ENCODE results near the gene TTC7B.

Gene TTC7B

DNA sequence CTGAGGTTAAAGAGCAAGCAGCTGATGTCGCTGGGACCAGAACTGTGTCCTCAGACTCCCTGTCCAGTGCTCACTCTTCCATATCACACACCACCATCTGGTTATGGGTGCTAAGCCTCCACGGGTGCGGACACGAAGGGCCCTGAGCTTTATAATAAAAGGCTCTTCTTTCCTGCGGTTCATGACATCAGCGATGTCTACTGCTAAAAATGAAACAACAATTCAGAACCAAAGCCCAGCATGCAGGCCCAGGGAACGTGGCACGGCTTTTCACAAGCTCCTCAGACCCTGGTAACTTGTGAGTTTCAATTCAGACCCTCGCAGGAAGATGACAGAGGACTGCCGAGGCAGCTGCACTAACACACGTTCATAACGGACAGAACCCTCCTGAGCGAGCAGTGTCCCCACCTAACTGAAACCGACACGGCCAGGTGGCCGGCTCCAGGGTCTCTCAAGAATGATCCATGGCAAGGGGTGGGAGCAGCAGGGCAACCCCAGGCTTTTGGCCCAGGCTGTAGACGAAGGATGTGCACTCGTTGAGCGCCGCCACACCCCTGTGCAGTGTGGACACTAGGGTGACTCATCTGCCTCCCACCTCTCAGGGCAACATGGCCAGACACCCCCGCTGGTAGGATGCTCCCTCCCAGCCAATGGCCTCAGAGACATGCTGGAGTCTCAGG, 239.1 kb downstream of the TTC7B start:
- no peak overlapping the region for H3K4me3 ChIP-seq (ENCODE audit: low read depth in 1 of 2, low read length in 2 of 2)
- H3K79me2 ChIP-seq (ENCODE audit: insufficient read depth, low read length), result no peaks in the 10 kb centered on the region
- H2AFZ ChIP-seq (ENCODE audit: low read depth, low read length), result no peak overlapping the region
- H3K9ac ChIP-seq (ENCODE audit: low read depth, low read length), result no peak overlapping the region
- DNase-seq, result no peak
- no peak for ATAC-seq (ENCODE audit: insufficient read depth, low read depth)
- TF ChIP-seq EZH2 (IDR thresholded peaks at IDR 0.05; ENCODE audit: borderline replicate concordance, low read depth, low read length, severe bottlenecking), result no peak
- TF ChIP-seq, protein P1, sequence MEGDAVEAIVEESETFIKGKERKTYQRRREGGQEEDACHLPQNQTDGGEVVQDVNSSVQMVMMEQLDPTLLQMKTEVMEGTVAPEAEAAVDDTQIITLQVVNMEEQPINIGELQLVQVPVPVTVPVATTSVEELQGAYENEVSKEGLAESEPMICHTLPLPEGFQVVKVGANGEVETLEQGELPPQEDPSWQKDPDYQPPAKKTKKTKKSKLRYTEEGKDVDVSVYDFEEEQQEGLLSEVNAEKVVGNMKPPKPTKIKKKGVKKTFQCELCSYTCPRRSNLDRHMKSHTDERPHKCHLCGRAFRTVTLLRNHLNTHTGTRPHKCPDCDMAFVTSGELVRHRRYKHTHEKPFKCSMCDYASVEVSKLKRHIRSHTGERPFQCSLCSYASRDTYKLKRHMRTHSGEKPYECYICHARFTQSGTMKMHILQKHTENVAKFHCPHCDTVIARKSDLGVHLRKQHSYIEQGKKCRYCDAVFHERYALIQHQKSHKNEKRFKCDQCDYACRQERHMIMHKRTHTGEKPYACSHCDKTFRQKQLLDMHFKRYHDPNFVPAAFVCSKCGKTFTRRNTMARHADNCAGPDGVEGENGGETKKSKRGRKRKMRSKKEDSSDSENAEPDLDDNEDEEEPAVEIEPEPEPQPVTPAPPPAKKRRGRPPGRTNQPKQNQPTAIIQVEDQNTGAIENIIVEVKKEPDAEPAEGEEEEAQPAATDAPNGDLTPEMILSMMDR (IDR thresholded peaks at IDR 0.05; ENCODE audit: borderline replicate concordance, extremely low read depth, low read length, poor library complexity, severe bottlenecking), result no peak
- H3K4me1 ChIP-seq (ENCODE audit: insufficient read depth, low read length), result no peaks in the 10 kb centered on the region
- H4K20me1 ChIP-seq (ENCODE audit: insufficient read depth, low read length), result no peaks in the 10 kb centered on the region; the same call in 1 of the 2 replicates
- no peaks in the 10 kb centered on the region for H3K9me3 ChIP-seq (ENCODE audit: insufficient read depth, low read length, severe bottlenecking)
- H3K36me3 ChIP-seq (ENCODE audit: insufficient read depth, low read length), result no peaks in the 10 kb centered on the region
- H3K27ac ChIP-seq (ENCODE audit: low read length), result no peak overlapping the region
- H3K4me2 ChIP-seq (ENCODE audit: insufficient read depth, low read length), result no peak overlapping the region
- no peaks in the 10 kb centered on the region for H3K27me3 ChIP-seq (ENCODE audit: insufficient read depth, low read length, poor library complexity)

DNA sequence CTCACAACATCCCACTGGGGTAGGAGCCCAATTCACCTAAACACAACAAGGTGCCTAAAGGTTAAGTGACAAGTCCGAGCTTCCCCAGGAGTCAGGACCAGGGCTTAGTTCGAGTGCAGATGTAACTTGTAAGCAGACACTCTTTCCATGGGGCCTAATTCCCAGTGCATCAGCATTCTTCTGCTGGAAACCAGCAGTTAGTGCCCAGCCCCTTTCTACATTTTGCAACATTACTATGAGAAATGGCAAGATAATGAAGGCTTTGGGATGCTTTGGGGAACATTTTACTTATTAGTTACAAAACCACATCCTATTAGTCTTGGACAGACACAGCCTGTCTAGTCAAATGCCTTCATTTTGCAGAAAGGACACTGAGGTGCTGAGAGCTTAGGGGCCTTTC, 239.6 kb downstream of the TTC7B start:
- H3K79me2 ChIP-seq (ENCODE audit: insufficient read depth, low read length), result no peaks in the 10 kb centered on the region
- DNase-seq, result no peak
- H2AFZ ChIP-seq (ENCODE audit: low read depth, low read length), result no peak overlapping the region
- H3K27me3 ChIP-seq (ENCODE audit: insufficient read depth, low read length, poor library complexity), result no peaks in the 10 kb centered on the region
- H3K9me3 ChIP-seq (ENCODE audit: insufficient read depth, low read length, severe bottlenecking), result no peaks in the 10 kb centered on the region
- H3K4me3 ChIP-seq (ENCODE audit: low read depth in 1 of 2, low read length in 2 of 2), result no peak overlapping the region
- no peaks in the 10 kb centered on the region for H3K36me3 ChIP-seq (ENCODE audit: insufficient read depth, low read length)
- H3K27ac ChIP-seq (ENCODE audit: low read length), result no peak overlapping the region
- no peak overlapping the region for H3K4me2 ChIP-seq (ENCODE audit: insufficient read depth, low read length)
- no peak overlapping the region for H3K9ac ChIP-seq (ENCODE audit: low read depth, low read length)
- no peaks in the 10 kb centered on the region for H3K4me1 ChIP-seq (ENCODE audit: insufficient read depth, low read length)
- TF ChIP-seq EZH2 (IDR thresholded peaks at IDR 0.05; ENCODE audit: borderline replicate concordance, low read depth, low read length, severe bottlenecking), result no peak
- TF ChIP-seq, protein P1 (IDR thresholded peaks at IDR 0.05; ENCODE audit: borderline replicate concordance, extremely low read depth, low read length, poor library complexity, severe bottlenecking), result no peak
- no peak for ATAC-seq (ENCODE audit: insufficient read depth, low read depth)
- no peaks in the 10 kb centered on the region; the same call in 1 of the 2 replicates for H4K20me1 ChIP-seq (ENCODE audit: insufficient read depth, low read length)

DNA sequence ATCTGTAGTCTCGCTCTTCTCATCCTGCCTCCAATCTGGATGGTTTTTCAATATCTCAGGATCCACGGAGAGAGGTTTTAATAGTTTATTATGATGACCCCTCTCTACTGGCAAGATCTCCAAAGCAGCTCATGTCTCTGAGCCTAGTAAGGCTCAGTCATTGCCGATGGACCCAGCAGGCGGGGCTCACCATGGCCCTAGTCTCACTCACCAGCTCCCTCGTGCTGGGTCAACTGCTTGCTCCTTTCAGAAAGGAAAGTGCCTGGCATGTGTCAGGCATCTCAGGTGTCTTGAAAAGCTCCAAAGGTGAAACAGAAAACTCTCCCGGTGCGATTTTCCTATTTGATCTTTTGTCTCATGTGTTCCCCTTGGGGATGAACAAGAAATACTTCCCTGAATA, 240.4 kb downstream of the TTC7B start:
- no peaks in the 10 kb centered on the region for H3K79me2 ChIP-seq (ENCODE audit: insufficient read depth, low read length)
- no peaks in the 10 kb centered on the region; the same call in 1 of the 2 replicates for H4K20me1 ChIP-seq (ENCODE audit: insufficient read depth, low read length)
- H3K4me1 ChIP-seq (ENCODE audit: insufficient read depth, low read length), result no peaks in the 10 kb centered on the region
- no peak overlapping the region for H3K4me2 ChIP-seq (ENCODE audit: insufficient read depth, low read length)
- no peak overlapping the region for H2AFZ ChIP-seq (ENCODE audit: low read depth, low read length)
- no peak overlapping the region for H3K9ac ChIP-seq (ENCODE audit: low read depth, low read length)
- H3K9me3 ChIP-seq (ENCODE audit: insufficient read depth, low read length, severe bottlenecking), result no peaks in the 10 kb centered on the region
- TF ChIP-seq, protein P1 (IDR thresholded peaks at IDR 0.05; ENCODE audit: borderline replicate concordance, extremely low read depth, low read length, poor library complexity, severe bottlenecking), result no peak
- no peak for TF ChIP-seq EZH2 (IDR thresholded peaks at IDR 0.05; ENCODE audit: borderline replicate concordance, low read depth, low read length, severe bottlenecking)
- ATAC-seq (ENCODE audit: insufficient read depth, low read depth) (no peak), DNase-seq (no peak)
- H3K36me3 ChIP-seq (ENCODE audit: insufficient read depth, low read length), result no peaks in the 10 kb centered on the region
- no peaks in the 10 kb centered on the region for H3K27me3 ChIP-seq (ENCODE audit: insufficient read depth, low read length, poor library complexity)
- H3K4me3 ChIP-seq (ENCODE audit: low read depth in 1 of 2, low read length in 2 of 2), result no peak overlapping the region
- H3K27ac ChIP-seq (ENCODE audit: low read length), result no peak overlapping the region
